Suprapubic skin (tissue), 3 donors: ENCODE measurements around the gene TIGD7.

Experiments
- POLR2A ChIP-seq, 2 donors: fragments of 450-650 bp; IDR thresholded peaks; one replicate each; pipeline ENCODE4 v1.6.1; 2017; ENCODE audit warnings: antibody characterized with exemption in 2 of 2, mild to moderate bottlenecking in 2 of 2, moderate library complexity in 2 of 2
- TF ChIP-seq, protein P1 (sequence below), 2 donors: fragments of 200-600 bp in 1 of 2; fragments of 450-650 bp in 1 of 2; sonication (generic) in 1 of 2; IDR thresholded peaks; one replicate each; pipeline ENCODE4 v1.5.1; 2016 to 2019; ENCODE audit warnings: antibody characterized with exemption in 2 of 2, mild to moderate bottlenecking in 1 of 2, moderate library complexity in 1 of 2

DNA sequence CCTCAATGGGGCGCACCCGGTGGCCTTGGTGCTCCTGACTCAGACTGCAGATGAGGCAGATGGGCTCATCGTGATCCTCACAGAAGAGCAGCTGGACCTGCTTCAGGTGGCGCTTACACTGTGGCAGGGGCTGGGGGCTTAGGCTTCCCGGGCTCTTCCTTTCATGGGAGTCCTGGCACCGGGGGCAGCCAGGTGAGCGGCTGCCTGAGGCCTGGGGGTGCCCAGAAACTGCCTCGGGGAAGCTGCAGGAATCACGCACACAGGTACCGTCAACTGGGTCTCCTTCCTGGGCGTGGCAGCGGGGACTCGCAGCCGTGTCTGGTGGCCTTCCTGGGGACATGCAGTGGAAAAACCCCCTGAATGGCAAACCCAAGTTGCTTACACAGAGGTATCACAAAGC, 55.8 kb downstream of the TIGD7 start:
- no peak for TF ChIP-seq POLR2A (IDR thresholded peaks at IDR 0.05)
- TF ChIP-seq, protein P1, sequence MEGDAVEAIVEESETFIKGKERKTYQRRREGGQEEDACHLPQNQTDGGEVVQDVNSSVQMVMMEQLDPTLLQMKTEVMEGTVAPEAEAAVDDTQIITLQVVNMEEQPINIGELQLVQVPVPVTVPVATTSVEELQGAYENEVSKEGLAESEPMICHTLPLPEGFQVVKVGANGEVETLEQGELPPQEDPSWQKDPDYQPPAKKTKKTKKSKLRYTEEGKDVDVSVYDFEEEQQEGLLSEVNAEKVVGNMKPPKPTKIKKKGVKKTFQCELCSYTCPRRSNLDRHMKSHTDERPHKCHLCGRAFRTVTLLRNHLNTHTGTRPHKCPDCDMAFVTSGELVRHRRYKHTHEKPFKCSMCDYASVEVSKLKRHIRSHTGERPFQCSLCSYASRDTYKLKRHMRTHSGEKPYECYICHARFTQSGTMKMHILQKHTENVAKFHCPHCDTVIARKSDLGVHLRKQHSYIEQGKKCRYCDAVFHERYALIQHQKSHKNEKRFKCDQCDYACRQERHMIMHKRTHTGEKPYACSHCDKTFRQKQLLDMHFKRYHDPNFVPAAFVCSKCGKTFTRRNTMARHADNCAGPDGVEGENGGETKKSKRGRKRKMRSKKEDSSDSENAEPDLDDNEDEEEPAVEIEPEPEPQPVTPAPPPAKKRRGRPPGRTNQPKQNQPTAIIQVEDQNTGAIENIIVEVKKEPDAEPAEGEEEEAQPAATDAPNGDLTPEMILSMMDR (IDR thresholded peaks at IDR 0.05), result no peak
